IPS-18c (cell line): Measurements from ENCODE around the gene KCNG3.

Experiments
- H3K4me3 ChIP-seq: 2 replicates; pipeline ENCODE4 v1.7.0; 2013; ENCODE audit warnings: low read depth, mild to moderate bottlenecking, low read length, moderate library complexity; ENCODE audit not compliant: insufficient read depth
- H3K9me3 ChIP-seq: one replicate; pipeline ENCODE4 v1.6.1; 2013; ENCODE audit warnings: mild to moderate bottlenecking, low read length, moderate library complexity; ENCODE audit not compliant: control insufficient read depth, insufficient read depth

The KCNG3 gene

GRCh38 chr2:42494355-42495233 is 812 bp upstream of the KCNG3 start:
- Histone ChIP-seq H3K9me3 (no peaks in the 10 kb centered on the region), H3K4me3 (peak overlapping the region; percentile 82)

- H3K4me3 ChIP-seq: peak overlapping the region; percentile 82
These were observed 903 bp downstream of the KCNG3 start for GRCh38 chr2:42492691-42493467.

GRCh38 chr2:42488297-42488696 is 5.5 kb downstream of the KCNG3 start:
- no peaks in the 10 kb centered on the region for H3K9me3 ChIP-seq
- H3K4me3 ChIP-seq: no peak overlapping the region

More at GRCh38 chr2:42492691-42493467, 903 bp downstream of the KCNG3 start:
- H3K9me3 ChIP-seq: no peaks in the 10 kb centered on the region

GRCh38 chr2:42486145-42486906 is 7.5 kb downstream of the KCNG3 start:
- no peak overlapping the region for H3K4me3 ChIP-seq
- no peaks in the 10 kb centered on the region for H3K9me3 ChIP-seq

- no peak overlapping the region for H3K4me3 ChIP-seq
- peaks cover 2% of the 10 kb centered on the region for H3K9me3 ChIP-seq
These were observed 13.4 kb downstream of the KCNG3 start for GRCh38 chr2:42480402-42480801.

- H3K9me3 ChIP-seq: no peaks in the 10 kb centered on the region
- H3K4me3 ChIP-seq: no peak overlapping the region
These were observed 18.9 kb downstream of the KCNG3 start for GRCh38 chr2:42474765-42475454.

GRCh38 chr2:42470706-42471105 is 23.1 kb downstream of the KCNG3 start:
- Histone ChIP-seq H3K4me3 (no peak overlapping the region), H3K9me3 (peaks cover 3% of the 10 kb centered on the region)

- Histone ChIP-seq H3K9me3 (peaks cover 3% of the 10 kb centered on the region), H3K4me3 (no peak overlapping the region)
These were observed 29.2 kb downstream of the KCNG3 start for GRCh38 chr2:42464631-42465030.

- H3K4me3 ChIP-seq: no peak overlapping the region
- H3K9me3 ChIP-seq: peaks cover under 1% of the 10 kb centered on the region
These were observed 30.2 kb downstream of the KCNG3 start for GRCh38 chr2:42463570-42463969.

GRCh38 chr2:42459296-42459695 is 34.5 kb downstream of the KCNG3 start:
- H3K9me3 ChIP-seq: no peaks in the 10 kb centered on the region

GRCh38 chr2:42458396-42458795 is 35.4 kb downstream of the KCNG3 start:
- H3K9me3 ChIP-seq: no peaks in the 10 kb centered on the region
- H3K4me3 ChIP-seq: no peak overlapping the region

More at GRCh38 chr2:42459296-42459695, 34.5 kb downstream of the KCNG3 start:
- H3K4me3 ChIP-seq: no peak overlapping the region

GRCh38 chr2:42457011-42457410 is 36.8 kb downstream of the KCNG3 start:
- Histone ChIP-seq H3K9me3 (no peaks in the 10 kb centered on the region), H3K4me3 (no peak overlapping the region)

GRCh38 chr2:42456126-42456839 is 37.5 kb downstream of the KCNG3 start:
- no peak overlapping the region for H3K4me3 ChIP-seq
- no peaks in the 10 kb centered on the region for H3K9me3 ChIP-seq

- no peaks in the 10 kb centered on the region for H3K9me3 ChIP-seq
- H3K4me3 ChIP-seq: no peak overlapping the region
These were observed 41.2 kb downstream of the KCNG3 start for GRCh38 chr2:42452545-42452944.

GRCh38 chr2:42450136-42450535 is 43.6 kb downstream of the KCNG3 start:
- H3K9me3 ChIP-seq: no peaks in the 10 kb centered on the region
- no peak overlapping the region for H3K4me3 ChIP-seq
